IPS-15b (cell line): Measurements from ENCODE around the gene MTOR.

Experiments
- H3K27me3 ChIP-seq: one replicate; pipeline ENCODE4 v1.6.1; 2013; ENCODE audit warnings: low read length; ENCODE audit not compliant: control insufficient read depth, insufficient read depth
- H3K36me3 ChIP-seq: one replicate; pipeline ENCODE4 v1.6.1; 2013; ENCODE audit warnings: low read length; ENCODE audit not compliant: control insufficient read depth, insufficient read depth
- H3K4me1 ChIP-seq: one replicate; pipeline ENCODE4 v1.6.1; 2013; ENCODE audit warnings: mild to moderate bottlenecking, low read length; ENCODE audit not compliant: control insufficient read depth, insufficient read depth
- H3K4me3 ChIP-seq: one replicate; pipeline ENCODE4 v1.5.1; 2013; ENCODE audit warnings: low read depth, low read length
- H3K9ac ChIP-seq: one replicate; pipeline ENCODE4 v1.6.1; 2013; ENCODE audit warnings: low read depth, mild to moderate bottlenecking, low read length
- H3K9me3 ChIP-seq: one replicate; pipeline ENCODE4 v1.6.1; 2013; ENCODE audit warnings: mild to moderate bottlenecking, low read length; ENCODE audit not compliant: control insufficient read depth, insufficient read depth

MTOR gene

GRCh38 chr1:11245904-11246719, 16.2 kb downstream of the MTOR start:
- Histone ChIP-seq H3K27me3 (no peaks in the 10 kb centered on the region), H3K4me1 (no peaks in the 10 kb centered on the region), H3K9me3 (no peaks in the 10 kb centered on the region), H3K9ac (no peak overlapping the region), H3K4me3 (no peak overlapping the region), H3K36me3 (peaks cover 45% of the 10 kb centered on the region)

GRCh38 chr1:11245248-11245647, 17.1 kb downstream of the MTOR start:
- Histone ChIP-seq H3K9ac (no peak overlapping the region), H3K36me3 (peaks cover 43% of the 10 kb centered on the region), H3K4me1 (no peaks in the 10 kb centered on the region), H3K27me3 (no peaks in the 10 kb centered on the region), H3K9me3 (no peaks in the 10 kb centered on the region), H3K4me3 (no peak overlapping the region)

- no peaks in the 10 kb centered on the region for H3K27me3 ChIP-seq
- H3K36me3 ChIP-seq = peaks cover 51% of the 10 kb centered on the region
- H3K4me1 ChIP-seq = no peaks in the 10 kb centered on the region
- H3K9me3 ChIP-seq = no peaks in the 10 kb centered on the region
- H3K4me3 ChIP-seq = no peak overlapping the region
- H3K9ac ChIP-seq = no peak overlapping the region
These were observed 24.0 kb downstream of the MTOR start for GRCh38 chr1:11238311-11238710.

- H3K36me3 ChIP-seq = peaks cover 49% of the 10 kb centered on the region
- H3K4me3 ChIP-seq = no peak overlapping the region
- H3K27me3 ChIP-seq = no peaks in the 10 kb centered on the region
- no peak overlapping the region for H3K9ac ChIP-seq
- H3K4me1 ChIP-seq = no peaks in the 10 kb centered on the region
- no peaks in the 10 kb centered on the region for H3K9me3 ChIP-seq
These were observed 25.0 kb downstream of the MTOR start for GRCh38 chr1:11237356-11237755.

- no peaks in the 10 kb centered on the region for H3K4me1 ChIP-seq
- no peaks in the 10 kb centered on the region for H3K9me3 ChIP-seq
- no peak overlapping the region for H3K9ac ChIP-seq
- H3K36me3 ChIP-seq = peaks cover 62% of the 10 kb centered on the region
- H3K27me3 ChIP-seq = no peaks in the 10 kb centered on the region
- no peak overlapping the region for H3K4me3 ChIP-seq
These were observed 29.1 kb downstream of the MTOR start for GRCh38 chr1:11233208-11233607.

GRCh38 chr1:11229203-11229602, 33.1 kb downstream of the MTOR start:
- Histone ChIP-seq H3K27me3 (no peaks in the 10 kb centered on the region), H3K36me3 (peaks cover 58% of the 10 kb centered on the region), H3K4me3 (no peak overlapping the region), H3K4me1 (no peaks in the 10 kb centered on the region), H3K9me3 (no peaks in the 10 kb centered on the region), H3K9ac (no peak overlapping the region)

- Histone ChIP-seq H3K36me3 (peaks cover 48% of the 10 kb centered on the region), H3K4me3 (no peak overlapping the region), H3K4me1 (no peaks in the 10 kb centered on the region), H3K27me3 (no peaks in the 10 kb centered on the region), H3K9ac (no peak overlapping the region), H3K9me3 (no peaks in the 10 kb centered on the region)
These were observed 35.0 kb downstream of the MTOR start for GRCh38 chr1:11227106-11228077.

GRCh38 chr1:11216074-11216473, 46.3 kb downstream of the MTOR start:
- Histone ChIP-seq H3K36me3 (peaks cover 23% of the 10 kb centered on the region), H3K27me3 (no peaks in the 10 kb centered on the region), H3K4me3 (no peak overlapping the region), H3K4me1 (no peaks in the 10 kb centered on the region), H3K9ac (no peak overlapping the region), H3K9me3 (no peaks in the 10 kb centered on the region)

GRCh38 chr1:11215381-11216005, 46.9 kb downstream of the MTOR start:
- H3K9ac ChIP-seq = no peak overlapping the region
- no peak overlapping the region for H3K4me3 ChIP-seq
- H3K27me3 ChIP-seq = no peaks in the 10 kb centered on the region
- no peaks in the 10 kb centered on the region for H3K4me1 ChIP-seq
- H3K9me3 ChIP-seq = no peaks in the 10 kb centered on the region
- H3K36me3 ChIP-seq = peaks cover 28% of the 10 kb centered on the region

- Histone ChIP-seq H3K27me3 (no peaks in the 10 kb centered on the region), H3K4me1 (no peaks in the 10 kb centered on the region), H3K4me3 (no peak overlapping the region), H3K9me3 (no peaks in the 10 kb centered on the region), H3K9ac (no peak overlapping the region), H3K36me3 (peaks cover 29% of the 10 kb centered on the region)
These were observed 47.5 kb downstream of the MTOR start for GRCh38 chr1:11214698-11215380.

- H3K9me3 ChIP-seq = no peaks in the 10 kb centered on the region
- no peaks in the 10 kb centered on the region for H3K4me1 ChIP-seq
- no peaks in the 10 kb centered on the region for H3K27me3 ChIP-seq
- no peak overlapping the region for H3K9ac ChIP-seq
- no peak overlapping the region for H3K4me3 ChIP-seq
- H3K36me3 ChIP-seq = peaks cover 48% of the 10 kb centered on the region
These were observed 50.3 kb downstream of the MTOR start for GRCh38 chr1:11211925-11212587.
